HG03108 (cell line): ENCODE results near the gene CERS6.

Source experiments
- ATAC-seq: cut with Tn5 transposase; IDR thresholded peaks from one replicate; pipeline ENCODE4 v1.9.1; 2021; ENCODE audit warnings: moderate library complexity; ENCODE audit not compliant: unreplicated experiment

Gene CERS6

GRCh38 chr2:168819050-168819715, 363.1 kb downstream of the CERS6 start:
- no peak for ATAC-seq

DNA sequence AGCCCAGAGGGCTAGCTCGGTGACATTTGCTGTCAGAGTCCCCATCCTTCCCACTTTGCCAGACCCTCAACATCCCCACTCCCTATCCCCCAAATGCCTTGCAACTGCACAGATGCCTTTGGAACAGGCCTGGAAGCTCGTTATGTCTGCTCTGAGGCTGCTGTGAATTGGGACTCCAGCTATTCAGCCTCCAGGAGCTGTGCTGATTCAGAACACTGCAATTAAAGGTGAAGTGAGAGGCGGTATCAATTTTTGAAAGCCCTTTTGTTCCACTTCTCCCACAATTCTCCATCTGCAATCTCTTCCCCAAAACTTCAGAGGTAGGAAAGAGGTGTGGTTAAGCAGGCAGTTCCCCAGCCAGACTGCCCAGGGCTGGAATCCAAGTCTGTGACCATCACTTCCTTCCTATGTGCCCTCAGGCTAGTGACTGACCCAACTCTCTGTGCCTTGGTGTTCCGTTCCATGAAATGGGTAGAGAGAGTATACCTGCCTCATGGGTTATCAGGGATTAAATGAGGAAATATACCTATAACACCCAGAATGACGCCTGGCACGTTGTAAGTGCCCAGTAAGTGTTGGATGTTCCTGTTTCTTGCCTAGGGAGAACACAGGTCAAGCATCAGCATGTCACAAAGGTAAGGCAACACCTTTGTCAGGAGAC, 363.9 kb downstream of the CERS6 start:
- ATAC-seq = no peak

DNA sequence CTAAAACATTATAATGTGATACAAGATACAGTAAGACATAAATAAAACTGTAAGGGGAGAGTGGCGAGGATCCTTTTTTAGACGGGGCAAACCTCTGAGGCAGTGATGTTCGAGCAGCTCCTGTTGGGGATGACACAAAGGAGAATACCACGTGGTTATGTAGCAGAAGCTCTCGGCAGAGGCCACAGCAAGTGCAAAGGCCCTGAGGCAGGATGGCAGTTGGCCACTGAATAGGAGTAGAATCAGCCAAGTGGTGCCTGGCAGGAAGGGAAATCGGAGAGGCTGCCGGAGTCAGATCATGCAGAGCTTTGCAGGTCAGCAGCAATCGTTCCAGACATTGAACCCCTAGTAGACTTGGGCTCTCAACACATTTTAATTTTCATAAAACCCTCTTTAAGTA, 365.5 kb downstream of the CERS6 start:
- ATAC-seq = no peak

GRCh38 chr2:168821992-168822391, 365.9 kb downstream of the CERS6 start:
- no peak for ATAC-seq
